ENCODE measurements around the gene DBN1. TPM values are rescaled to one million over a fixed set of nuclear protein-coding genes. Genes with fewer than 3 reads are reported as not detected.

The DBN1 gene
- total and polyA plus RNA-seq, 2 donors (not counting 1 experiment from before 2014, with no cell fraction given), result 96.4 to 138 TPM

DNA sequence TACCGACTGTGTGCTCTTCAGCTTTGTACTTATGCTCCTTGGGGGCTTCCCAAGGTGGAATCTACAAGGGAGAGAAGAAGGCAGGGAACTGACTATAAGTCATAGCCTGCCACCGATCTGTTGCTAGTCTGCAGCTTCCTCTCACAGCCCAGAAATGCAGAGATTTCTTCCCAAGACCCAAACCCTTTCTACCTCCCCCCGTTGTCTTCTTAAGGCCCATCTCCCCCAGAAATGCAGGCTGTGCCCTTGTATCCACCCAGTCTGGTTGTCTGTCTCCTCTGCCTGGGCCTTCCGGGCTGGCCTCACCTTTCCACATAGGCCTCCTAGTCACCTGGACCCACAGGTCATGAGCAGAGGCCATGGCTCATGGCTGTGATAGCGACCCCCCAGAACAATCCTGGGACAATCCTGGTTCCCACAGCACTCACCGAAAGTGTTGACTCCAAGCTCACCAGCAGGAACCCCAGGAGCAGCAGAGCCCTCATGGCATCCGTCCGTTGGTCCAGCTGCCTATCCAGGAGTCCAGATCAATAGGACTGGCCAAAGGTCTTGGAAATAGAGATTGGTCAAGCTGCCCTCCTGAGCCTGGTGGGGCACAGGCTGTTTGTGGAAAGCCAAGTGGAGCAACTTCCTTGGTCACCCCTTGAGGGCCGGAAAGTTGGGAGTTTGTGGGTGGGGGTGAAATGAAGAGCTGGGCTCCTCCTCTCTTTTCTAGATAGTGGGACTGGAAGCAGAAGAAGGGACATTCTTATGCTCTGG is 64.2 kb downstream of the DBN1 start, which contains the start of gene F12:
Gene F12 (minus strand): TSS at position 522 of the 759 bp plus-strand sequence. CDS start 37 bp downstream, at position 485.
- Histone ChIP-seq H3K9ac (ENCODE audit: insufficient read depth, low read length) (no peak within 1 kb of the TSS), H3K4me1 (ENCODE audit: control insufficient read depth, extremely low read depth, insufficient read depth, low read length) (no peaks in the 10 kb centered on the region)
- no peak for DNase-seq (ENCODE audit: low read depth in 2 of 2)

More for the DNA sequence above, 64.2 kb downstream of the DBN1 start, which contains the start of gene F12:
- H2AFZ ChIP-seq (ENCODE audit: low read length), result no peak within 1 kb of the TSS
- TF ChIP-seq, protein P1, sequence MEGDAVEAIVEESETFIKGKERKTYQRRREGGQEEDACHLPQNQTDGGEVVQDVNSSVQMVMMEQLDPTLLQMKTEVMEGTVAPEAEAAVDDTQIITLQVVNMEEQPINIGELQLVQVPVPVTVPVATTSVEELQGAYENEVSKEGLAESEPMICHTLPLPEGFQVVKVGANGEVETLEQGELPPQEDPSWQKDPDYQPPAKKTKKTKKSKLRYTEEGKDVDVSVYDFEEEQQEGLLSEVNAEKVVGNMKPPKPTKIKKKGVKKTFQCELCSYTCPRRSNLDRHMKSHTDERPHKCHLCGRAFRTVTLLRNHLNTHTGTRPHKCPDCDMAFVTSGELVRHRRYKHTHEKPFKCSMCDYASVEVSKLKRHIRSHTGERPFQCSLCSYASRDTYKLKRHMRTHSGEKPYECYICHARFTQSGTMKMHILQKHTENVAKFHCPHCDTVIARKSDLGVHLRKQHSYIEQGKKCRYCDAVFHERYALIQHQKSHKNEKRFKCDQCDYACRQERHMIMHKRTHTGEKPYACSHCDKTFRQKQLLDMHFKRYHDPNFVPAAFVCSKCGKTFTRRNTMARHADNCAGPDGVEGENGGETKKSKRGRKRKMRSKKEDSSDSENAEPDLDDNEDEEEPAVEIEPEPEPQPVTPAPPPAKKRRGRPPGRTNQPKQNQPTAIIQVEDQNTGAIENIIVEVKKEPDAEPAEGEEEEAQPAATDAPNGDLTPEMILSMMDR (conservative IDR thresholded peaks at IDR 0.05 in 1 of 2, IDR thresholded peaks at IDR 0.05 in 1 of 2; ENCODE audit: low read depth in 1 of 2, low read length in 2 of 2), result no peak
- TF ChIP-seq EZH2 (IDR thresholded peaks at IDR 0.05; ENCODE audit: low read length, missing control alignments), result no peak
- H3K4me3 ChIP-seq (replicated peaks in 1 of 4; ENCODE audit: control extremely low read depth in 1 of 4, insufficient read depth in 1 of 4, low read depth in 3 of 4, low read length in 4 of 4), result no peak within 1 kb of the TSS
- no peaks in the 10 kb centered on the region for H3K79me2 ChIP-seq (ENCODE audit: control insufficient read depth, insufficient read depth, low read length)
- H3K9me3 ChIP-seq (ENCODE audit: control insufficient read depth, insufficient read depth, low read depth, low read length), result no peaks in the 10 kb centered on the region
- H4K20me1 ChIP-seq (ENCODE audit: control insufficient read depth, extremely low read depth, insufficient read depth, low read length), result no peaks in the 10 kb centered on the region
- peaks cover 12% of the 10 kb centered on the region for H3K27me3 ChIP-seq (ENCODE audit: control insufficient read depth, insufficient read depth, low read length)
- H3K36me3 ChIP-seq (ENCODE audit: control insufficient read depth, insufficient read depth, low read length), result no peaks in the 10 kb centered on the region
- H3K4me2 ChIP-seq (ENCODE audit: extremely low read depth, insufficient read depth, low read length), result no peak within 1 kb of the TSS
- no peak within 1 kb of the TSS for H3K27ac ChIP-seq (ENCODE audit: insufficient read depth, low read length)

Other genes with a start within 250 kb of the DBN1 start
- 22.1 and 25.9 TPM in 2 replicates for gene RAB24, start 169.9 kb downstream of the DBN1 start, total RNA-seq
- 27.9 and 34.2 TPM in 2 replicates for gene RAB24, start 169.9 kb downstream of the DBN1 start, polyA plus RNA-seq
- gene PRELID1, start 169.8 kb downstream of the DBN1 start, total RNA-seq, result 56.8 and 64.2 TPM in 2 replicates
- 145 and 226 TPM in 2 replicates for gene PRELID1, start 169.8 kb downstream of the DBN1 start, polyA plus RNA-seq
- gene MXD3, start 161.7 kb downstream of the DBN1 start, total RNA-seq, result 1.0 and 6.6 TPM in 2 replicates
- 1.8 and 3.4 TPM in 2 replicates for gene MXD3, start 161.7 kb downstream of the DBN1 start, polyA plus RNA-seq
- gene LMAN2, start 122.0 kb downstream of the DBN1 start, total RNA-seq, result 294 and 396 TPM in 2 replicates
- gene LMAN2, start 122.0 kb downstream of the DBN1 start, polyA plus RNA-seq, result 145 and 221 TPM in 2 replicates
- 2.6 and 4.1 TPM in 2 replicates for gene RGS14, start 115.7 kb downstream of the DBN1 start, total RNA-seq
- gene RGS14, start 115.7 kb downstream of the DBN1 start, polyA plus RNA-seq, result 2.5 and 3.1 TPM in 2 replicates
- not detected in 2 replicates for gene SLC34A1, start 89.2 kb downstream of the DBN1 start, total RNA-seq
- not detected in 2 replicates for gene SLC34A1, start 89.2 kb downstream of the DBN1 start, polyA plus RNA-seq
- gene PFN3, start 73.0 kb downstream of the DBN1 start, total RNA-seq, result not detected in 2 replicates
- gene PFN3, start 73.0 kb downstream of the DBN1 start, polyA plus RNA-seq, result not detected in 2 replicates
- gene F12, start 64.1 kb downstream of the DBN1 start, total RNA-seq, result under 0.01 and 0.50 TPM in 2 replicates
- 0.10 and 0.19 TPM in 2 replicates for gene F12, start 64.1 kb downstream of the DBN1 start, polyA plus RNA-seq
- 13.1 and 15.0 TPM in 2 replicates for gene GRK6, start 47.0 kb downstream of the DBN1 start, total RNA-seq
- 15.8 and 23.4 TPM in 2 replicates for gene GRK6, start 47.0 kb downstream of the DBN1 start, polyA plus RNA-seq
- 2.1 and 2.3 TPM in 2 replicates for gene PRR7, start 26.8 kb downstream of the DBN1 start, total RNA-seq
- 1.6 TPM in 2 replicates for gene PRR7, start 26.8 kb downstream of the DBN1 start, polyA plus RNA-seq
- gene PDLIM7, start 24.0 kb upstream of the DBN1 start, total RNA-seq, result 55.2 and 65.2 TPM in 2 replicates
- 117 and 245 TPM in 2 replicates for gene PDLIM7, start 24.0 kb upstream of the DBN1 start, polyA plus RNA-seq
- 0.99 and 2.1 TPM in 2 replicates for gene DOK3, start 36.2 kb upstream of the DBN1 start, total RNA-seq
- gene DOK3, start 36.2 kb upstream of the DBN1 start, polyA plus RNA-seq, result 0.58 and 1.5 TPM in 2 replicates
- gene DDX41, start 43.3 kb upstream of the DBN1 start, total RNA-seq, result 76.5 and 79.1 TPM in 2 replicates
- 66.8 and 71.5 TPM in 2 replicates for gene DDX41, start 43.3 kb upstream of the DBN1 start, polyA plus RNA-seq
- gene FAM193B, start 80.9 kb upstream of the DBN1 start, total RNA-seq, result 17.5 and 28.4 TPM in 2 replicates
- gene FAM193B, start 80.9 kb upstream of the DBN1 start, polyA plus RNA-seq, result 15.9 and 27.9 TPM in 2 replicates
- gene TMED9, start 118.6 kb upstream of the DBN1 start, total RNA-seq, result 94.8 and 139 TPM in 2 replicates
- gene TMED9, start 118.6 kb upstream of the DBN1 start, polyA plus RNA-seq, result 259 and 355 TPM in 2 replicates
- 21.6 and 29.1 TPM in 2 replicates for gene B4GALT7, start 126.5 kb upstream of the DBN1 start, total RNA-seq
- gene B4GALT7, start 126.5 kb upstream of the DBN1 start, polyA plus RNA-seq, result 18.2 and 20.8 TPM in 2 replicates

Measured in fibroblast of lung (primary cell).